ENCODE measurements around the gene NOSIP.

Gene NOSIP

DNA sequence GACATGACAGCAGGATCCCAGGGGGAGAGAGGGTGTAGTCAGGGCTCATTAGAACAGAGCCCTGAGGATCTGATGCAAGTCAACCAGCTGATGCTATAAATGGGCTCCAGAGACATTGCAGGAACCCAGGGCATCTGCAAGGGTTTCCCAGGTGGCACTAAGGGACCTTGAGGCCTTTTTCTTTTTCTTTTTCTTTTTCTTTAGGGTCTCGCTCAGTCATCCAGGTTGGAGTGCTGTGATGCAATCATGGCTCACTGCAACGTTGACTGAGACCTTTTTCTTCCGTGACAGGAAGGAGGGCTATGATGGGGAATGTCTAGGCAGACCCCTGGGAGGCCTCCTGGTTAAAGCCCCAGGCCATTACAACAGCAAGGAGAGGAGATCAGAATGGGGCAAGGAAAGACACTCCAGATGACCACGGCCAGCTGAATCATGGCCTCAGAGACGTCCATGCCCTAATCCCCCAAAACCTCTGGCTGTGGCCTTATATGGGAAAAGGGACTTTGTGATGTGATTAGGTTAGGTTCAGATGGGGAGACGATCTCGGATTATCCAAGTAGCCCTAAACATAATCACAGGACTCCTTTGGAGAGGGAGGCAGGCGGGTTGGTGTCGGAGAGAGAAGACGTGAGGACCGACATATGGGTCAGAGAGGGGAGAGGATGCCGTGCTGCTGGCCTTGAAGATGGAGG is 72.4 kb downstream of the NOSIP start:
- no peak for DNase-seq (ENCODE audit: low read depth in 2 of 2)

- peak; percentile 64 to 72 for DNase-seq (ENCODE audit: low read depth in 2 of 2)
Measured at GRCh38 chr19:49506575-49507105, 73.7 kb downstream of the NOSIP start.
